Glutamatergic neuron (in vitro differentiated cells): ENCODE results near the gene TPSB2. TPM values are rescaled to one million over a fixed set of nuclear protein-coding genes. Genes with fewer than 3 reads are reported as not detected.

Experiments used
- DNase-seq: peaks from one replicate; pipeline ENCODE4 v3.0.0; 2022
- H3K27ac Mint-ChIP-seq: one replicate; pipeline ENCODE4 v1.8.0; 2020; ENCODE audit warnings: mild to moderate bottlenecking, mixed read lengths, inconsistent platforms; ENCODE audit not compliant: unreplicated experiment
- H3K27me3 Mint-ChIP-seq: one replicate; pipeline ENCODE4 v1.8.0; 2020; ENCODE audit warnings: mild to moderate bottlenecking, moderate library complexity, mixed read lengths, inconsistent platforms; ENCODE audit not compliant: unreplicated experiment
- H3K36me3 Mint-ChIP-seq: one replicate; pipeline ENCODE4 v1.8.0; 2020; ENCODE audit warnings: mild to moderate bottlenecking, mixed read lengths, inconsistent platforms; ENCODE audit not compliant: unreplicated experiment
- H3K4me1 Mint-ChIP-seq: one replicate; pipeline ENCODE4 v1.8.0; 2020; ENCODE audit warnings: mild to moderate bottlenecking, low read depth, mixed read lengths, inconsistent platforms; ENCODE audit not compliant: unreplicated experiment
- H3K4me3 Mint-ChIP-seq: one replicate; pipeline ENCODE4 v1.8.0; 2020; ENCODE audit warnings: mild to moderate bottlenecking, mixed read lengths, inconsistent platforms; ENCODE audit not compliant: unreplicated experiment
- H3K9me3 Mint-ChIP-seq: one replicate; pipeline ENCODE4 v1.8.0; 2020; ENCODE audit warnings: mild to moderate bottlenecking, moderate library complexity, mixed read lengths, inconsistent platforms; ENCODE audit not compliant: unreplicated experiment
- total RNA-seq: library from RNA; stranded (reverse); fragmentation: NEBNext Ultra II Directional; extraction: Animal tissue kit (Norgen Biotek cat#: 25700); gene quantifications from one replicate; pipeline ENCODE4 v1.2.1, GENCODE V29; 2021; ENCODE audit not compliant: unreplicated experiment
- TF ChIP-seq, protein P1 (sequence below): fragments of 200-600 bp; sonication (generic); IDR thresholded peaks from one replicate; pipeline ENCODE4 v1.5.0; 2021; ENCODE audit not compliant: partially characterized antibody, unreplicated experiment

The TPSB2 gene
- total RNA-seq, 1 donor from 2014 or later = not detected

DNA sequence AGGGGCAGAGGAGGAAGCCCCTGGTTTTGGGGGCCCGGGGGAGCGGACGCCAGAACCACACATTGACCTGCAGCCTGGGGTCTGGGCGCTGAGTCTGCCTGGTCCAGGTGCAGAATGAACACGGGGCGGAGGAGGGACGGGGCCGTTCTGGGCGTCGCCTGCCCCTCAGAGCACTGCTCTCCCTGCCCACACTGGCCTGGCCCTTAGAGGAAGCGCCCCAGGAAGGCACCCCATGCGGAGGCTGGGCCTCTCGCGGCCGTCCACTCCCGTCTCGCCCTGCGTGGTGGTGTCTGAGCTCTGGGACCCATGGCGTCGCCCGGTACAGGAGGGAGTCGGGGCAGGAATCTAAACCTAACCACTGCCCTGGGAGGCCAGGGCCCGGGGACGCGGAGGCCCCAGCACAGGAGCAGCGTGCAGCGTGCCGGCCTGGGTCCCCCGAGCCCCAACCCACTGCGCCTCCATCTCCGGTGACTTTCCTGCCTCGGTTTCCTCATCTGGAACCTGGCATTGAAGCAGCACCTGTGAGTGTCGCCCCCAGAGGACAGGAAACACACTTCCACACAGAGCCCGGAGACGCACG is 30.2 kb upstream of the TPSB2 start:
- Mint-ChIP-seq H3K27me3 (peaks cover 17% of the 10 kb centered on the region), H3K9me3 (peaks cover 4% of the 10 kb centered on the region), H3K36me3 (no peaks in the 10 kb centered on the region), H3K4me3 (peak overlapping the region; percentile 63), H3K27ac (no peak overlapping the region), H3K4me1 (peaks cover 6% of the 10 kb centered on the region)
- TF ChIP-seq, protein P1, sequence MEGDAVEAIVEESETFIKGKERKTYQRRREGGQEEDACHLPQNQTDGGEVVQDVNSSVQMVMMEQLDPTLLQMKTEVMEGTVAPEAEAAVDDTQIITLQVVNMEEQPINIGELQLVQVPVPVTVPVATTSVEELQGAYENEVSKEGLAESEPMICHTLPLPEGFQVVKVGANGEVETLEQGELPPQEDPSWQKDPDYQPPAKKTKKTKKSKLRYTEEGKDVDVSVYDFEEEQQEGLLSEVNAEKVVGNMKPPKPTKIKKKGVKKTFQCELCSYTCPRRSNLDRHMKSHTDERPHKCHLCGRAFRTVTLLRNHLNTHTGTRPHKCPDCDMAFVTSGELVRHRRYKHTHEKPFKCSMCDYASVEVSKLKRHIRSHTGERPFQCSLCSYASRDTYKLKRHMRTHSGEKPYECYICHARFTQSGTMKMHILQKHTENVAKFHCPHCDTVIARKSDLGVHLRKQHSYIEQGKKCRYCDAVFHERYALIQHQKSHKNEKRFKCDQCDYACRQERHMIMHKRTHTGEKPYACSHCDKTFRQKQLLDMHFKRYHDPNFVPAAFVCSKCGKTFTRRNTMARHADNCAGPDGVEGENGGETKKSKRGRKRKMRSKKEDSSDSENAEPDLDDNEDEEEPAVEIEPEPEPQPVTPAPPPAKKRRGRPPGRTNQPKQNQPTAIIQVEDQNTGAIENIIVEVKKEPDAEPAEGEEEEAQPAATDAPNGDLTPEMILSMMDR = no peak
- no peak for DNase-seq

DNA sequence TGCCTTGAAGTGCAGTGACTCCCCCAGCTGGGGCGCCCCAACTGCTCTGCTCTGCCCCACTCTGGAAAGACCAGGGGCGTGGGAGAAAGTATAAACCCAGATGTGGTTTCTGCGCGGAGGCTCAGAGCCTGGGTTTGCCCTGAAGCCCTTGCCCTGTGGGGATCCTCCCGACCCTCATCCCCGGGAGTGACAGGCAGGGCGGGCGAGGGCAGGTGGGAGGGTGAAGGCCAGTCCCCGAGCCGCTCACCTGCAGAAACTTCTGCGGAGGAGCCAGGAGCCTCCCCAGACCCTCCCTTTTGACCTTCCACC is 29.7 kb upstream of the TPSB2 start:
- Mint-ChIP-seq H3K4me1 (peaks cover 6% of the 10 kb centered on the region), H3K36me3 (no peaks in the 10 kb centered on the region), H3K27me3 (peaks cover 17% of the 10 kb centered on the region), H3K9me3 (peaks cover 4% of the 10 kb centered on the region), H3K4me3 (no peak overlapping the region), H3K27ac (no peak overlapping the region)
- no peak for DNase-seq
- TF ChIP-seq, protein P1 = no peak

DNA sequence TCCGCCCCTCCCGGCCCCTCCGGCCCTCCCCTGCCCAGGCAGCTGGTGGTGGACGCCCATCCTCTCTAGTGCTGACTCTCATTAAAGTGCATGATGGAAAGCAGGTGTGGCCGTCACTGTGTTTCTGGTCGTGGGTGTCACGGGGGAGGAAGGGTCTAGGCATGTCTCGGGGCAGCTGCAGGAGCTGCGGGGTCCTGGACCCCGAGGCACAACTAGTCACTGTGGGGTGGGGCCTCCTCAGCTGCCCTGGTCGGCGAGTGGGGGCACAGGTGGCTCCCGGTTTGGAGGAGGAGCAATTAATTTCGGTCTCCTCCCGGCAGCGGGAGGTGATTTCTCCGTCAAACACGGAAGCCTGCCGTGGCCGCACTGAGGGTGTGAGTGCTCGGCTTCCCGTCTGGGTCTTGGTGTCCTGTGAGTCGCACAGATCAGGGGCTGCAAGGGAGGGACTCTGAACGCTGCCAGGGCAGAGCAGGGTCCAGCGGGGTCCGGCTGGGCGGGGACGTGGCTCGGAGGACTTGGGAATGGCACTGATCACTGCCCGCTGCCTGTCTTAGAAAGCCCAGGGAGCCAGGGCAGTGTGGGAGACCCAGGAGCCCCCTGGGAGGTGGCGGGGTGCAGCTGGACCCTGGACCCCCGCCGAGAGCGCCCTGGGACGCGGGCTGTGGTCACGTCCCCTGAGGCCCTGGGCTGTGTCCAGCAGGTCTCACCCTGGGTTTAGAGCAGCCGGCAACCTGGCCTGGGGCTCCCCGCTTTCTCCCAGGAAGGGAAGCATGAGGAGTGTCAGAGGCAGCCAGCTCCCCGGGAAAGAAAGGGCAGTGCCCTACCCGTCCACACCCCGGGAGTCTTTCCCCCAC is 29.1 kb upstream of the TPSB2 start:
- Mint-ChIP-seq H3K4me3 (no peak overlapping the region), H3K27me3 (peaks cover 13% of the 10 kb centered on the region)
- DNase-seq = no peak

DNA sequence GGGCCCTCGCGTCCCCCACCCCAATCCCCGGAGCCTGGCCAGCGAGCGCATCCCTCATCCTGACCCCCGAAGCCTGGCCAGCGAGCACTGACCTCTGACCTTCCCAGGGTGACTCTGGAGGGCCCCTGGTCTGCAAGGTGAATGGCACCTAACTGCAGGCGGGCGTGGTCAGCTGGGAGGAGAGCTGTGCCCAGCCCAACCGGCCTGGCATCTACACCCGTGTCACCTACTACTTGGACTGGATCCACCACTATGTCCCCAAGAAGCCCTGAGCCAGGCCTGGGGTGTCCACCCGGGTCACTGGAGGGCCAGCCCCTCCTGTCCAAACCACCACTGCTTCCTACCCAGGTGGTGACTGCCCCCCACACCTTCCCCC is 28.2 kb upstream of the TPSB2 start:
- TF ChIP-seq, protein P1 = no peak
- Mint-ChIP-seq H3K36me3 (no peaks in the 10 kb centered on the region), H3K4me1 (peaks cover 2% of the 10 kb centered on the region), H3K4me3 (no peak overlapping the region), H3K9me3 (peaks cover 2% of the 10 kb centered on the region), H3K27me3 (peaks cover 13% of the 10 kb centered on the region), H3K27ac (no peak overlapping the region)
- DNase-seq = no peak

More for the DNA sequence above, 29.1 kb upstream of the TPSB2 start:
- TF ChIP-seq, protein P1 = no peak
- Mint-ChIP-seq H3K36me3 (no peaks in the 10 kb centered on the region), H3K27ac (no peak overlapping the region), H3K9me3 (peaks cover 2% of the 10 kb centered on the region), H3K4me1 (peaks cover 2% of the 10 kb centered on the region)

DNA sequence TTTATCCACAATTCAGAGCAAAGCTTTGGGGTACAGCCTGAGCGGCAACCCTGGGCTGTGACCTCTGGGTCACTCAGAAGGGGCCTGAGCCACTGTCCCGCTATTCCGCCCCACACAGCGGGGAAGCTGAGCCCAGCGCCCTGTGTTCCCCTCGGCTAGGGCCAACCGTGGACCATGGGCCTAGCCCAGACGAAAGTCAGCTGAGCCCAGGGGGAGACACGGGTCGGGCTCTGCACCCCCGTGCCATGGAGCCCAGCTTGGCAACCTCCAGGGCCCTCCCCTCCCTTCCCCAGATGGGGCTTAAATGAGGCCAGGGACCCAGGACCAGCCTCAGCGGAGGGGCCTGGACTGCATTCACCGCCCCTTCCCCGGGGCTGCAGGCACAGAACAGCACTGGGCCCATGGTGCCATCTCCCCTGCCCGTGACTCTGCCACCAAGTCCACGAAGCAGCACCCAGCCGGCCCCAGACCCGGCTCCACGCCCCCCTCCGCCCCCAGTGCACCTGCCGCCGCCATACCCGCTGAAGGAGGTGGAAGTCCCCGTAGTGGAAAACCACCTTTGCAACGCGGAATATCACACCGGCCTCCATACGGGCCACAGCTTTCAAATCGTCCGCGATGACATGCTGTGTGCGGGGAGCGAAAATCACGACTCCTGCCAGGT is 27.7 kb upstream of the TPSB2 start:
- Mint-ChIP-seq H3K27ac (no peak overlapping the region), H3K4me3 (no peak overlapping the region), H3K27me3 (peaks cover 13% of the 10 kb centered on the region), H3K36me3 (no peaks in the 10 kb centered on the region), H3K9me3 (peaks cover 2% of the 10 kb centered on the region), H3K4me1 (peaks cover 2% of the 10 kb centered on the region)
- no peak for DNase-seq
- TF ChIP-seq, protein P1 = no peak
